Measurements from ENCODE around the gene BRI3. TPM values are rescaled to one million over a fixed set of nuclear protein-coding genes. Genes with fewer than 3 reads are reported as not detected.

The BRI3 gene
- total RNA-seq, 1 experiment from 2014 or later: 344 TPM

DNA sequence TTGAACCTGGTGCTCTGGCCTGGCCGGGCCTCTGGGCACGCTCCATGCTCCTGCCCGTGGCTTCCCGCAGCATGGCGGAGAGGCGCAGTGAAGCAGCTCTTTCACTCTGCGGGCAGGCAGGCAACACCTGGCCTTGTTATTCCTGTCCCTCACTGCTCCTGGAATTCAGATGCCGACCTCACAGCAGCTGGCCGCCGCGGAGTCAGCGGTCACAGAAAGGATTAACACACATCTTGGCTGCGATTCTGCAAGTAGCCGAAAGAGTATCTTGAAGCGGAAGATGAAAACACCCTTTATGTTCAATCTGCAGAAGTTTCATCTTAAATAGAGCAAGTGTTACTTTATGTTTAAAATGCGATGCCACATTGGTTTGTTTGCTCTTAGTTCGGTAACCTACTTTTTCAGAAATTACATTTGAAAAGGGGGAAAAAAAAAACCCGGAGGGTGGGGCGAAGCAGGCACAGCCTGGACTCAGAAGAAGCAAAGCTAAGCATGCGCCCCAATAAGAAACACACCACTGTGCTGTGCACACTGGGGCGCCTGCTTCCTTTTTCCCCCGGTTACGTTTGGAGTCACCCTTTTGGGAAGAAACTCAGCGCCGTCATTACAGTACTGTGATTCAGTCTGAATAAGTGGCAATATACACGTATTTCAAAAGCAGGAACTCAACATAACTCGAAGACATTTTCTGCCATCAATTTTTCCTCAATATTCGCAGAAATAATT, 42.3 kb downstream of the BRI3 start:
- H3K4me1 ChIP-seq (ENCODE audit: control insufficient read depth, insufficient read depth, low read length): no peaks in the 10 kb centered on the region
- in situ Hi-C loops (cut with HindIII; ENCODE audit: low pct_unique_long_range_greater_than_20kb, low sequenced_read_pairs): no loop called here

DNA sequence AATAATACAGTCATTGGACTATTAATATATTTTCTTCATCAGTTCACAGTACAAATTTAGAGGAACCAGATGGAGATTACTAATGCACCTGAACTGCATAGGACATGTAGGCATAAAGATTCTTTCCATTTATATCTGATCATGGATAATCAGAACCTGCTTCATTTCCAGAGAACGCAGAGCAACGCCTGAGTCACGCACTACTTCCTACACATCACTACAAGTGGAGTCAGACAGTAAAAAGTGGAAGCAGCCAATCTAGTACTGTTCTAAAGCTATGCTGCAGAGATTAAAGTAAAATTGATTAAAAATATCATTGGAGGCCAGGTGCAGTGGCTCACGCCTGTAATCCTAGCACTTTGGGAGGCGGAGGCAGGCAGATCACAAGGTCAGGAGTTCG, 43.3 kb downstream of the BRI3 start:
- Histone ChIP-seq H3K27ac (ENCODE audit: low read length) (no peak overlapping the region), H3K4me1 (ENCODE audit: control insufficient read depth, insufficient read depth, low read length) (no peaks in the 10 kb centered on the region), H3K4me3 (ENCODE audit: low read depth in 2 of 2, low read length in 2 of 2) (no peak overlapping the region), H3K36me3 (ENCODE audit: control insufficient read depth, insufficient read depth, low read length) (no peaks in the 10 kb centered on the region), H3K27me3 (ENCODE audit: control insufficient read depth, insufficient read depth, low read length) (no peaks in the 10 kb centered on the region), H3K9me3 (ENCODE audit: control insufficient read depth, insufficient read depth, low read depth, low read length) (no peaks in the 10 kb centered on the region)
- CTCF ChIA-PET: no interaction called here
- in situ Hi-C loops (cut with HindIII; ENCODE audit: low pct_unique_long_range_greater_than_20kb, low sequenced_read_pairs) (no loop called here), intact Hi-C loops (cut with micrococcal nuclease; ENCODE audit: unreplicated experiment) (no loop called here)
- TF ChIP-seq, protein P1, sequence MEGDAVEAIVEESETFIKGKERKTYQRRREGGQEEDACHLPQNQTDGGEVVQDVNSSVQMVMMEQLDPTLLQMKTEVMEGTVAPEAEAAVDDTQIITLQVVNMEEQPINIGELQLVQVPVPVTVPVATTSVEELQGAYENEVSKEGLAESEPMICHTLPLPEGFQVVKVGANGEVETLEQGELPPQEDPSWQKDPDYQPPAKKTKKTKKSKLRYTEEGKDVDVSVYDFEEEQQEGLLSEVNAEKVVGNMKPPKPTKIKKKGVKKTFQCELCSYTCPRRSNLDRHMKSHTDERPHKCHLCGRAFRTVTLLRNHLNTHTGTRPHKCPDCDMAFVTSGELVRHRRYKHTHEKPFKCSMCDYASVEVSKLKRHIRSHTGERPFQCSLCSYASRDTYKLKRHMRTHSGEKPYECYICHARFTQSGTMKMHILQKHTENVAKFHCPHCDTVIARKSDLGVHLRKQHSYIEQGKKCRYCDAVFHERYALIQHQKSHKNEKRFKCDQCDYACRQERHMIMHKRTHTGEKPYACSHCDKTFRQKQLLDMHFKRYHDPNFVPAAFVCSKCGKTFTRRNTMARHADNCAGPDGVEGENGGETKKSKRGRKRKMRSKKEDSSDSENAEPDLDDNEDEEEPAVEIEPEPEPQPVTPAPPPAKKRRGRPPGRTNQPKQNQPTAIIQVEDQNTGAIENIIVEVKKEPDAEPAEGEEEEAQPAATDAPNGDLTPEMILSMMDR (IDR thresholded peaks at IDR 0.05): no peak
- TF ChIP-seq, protein P2, sequence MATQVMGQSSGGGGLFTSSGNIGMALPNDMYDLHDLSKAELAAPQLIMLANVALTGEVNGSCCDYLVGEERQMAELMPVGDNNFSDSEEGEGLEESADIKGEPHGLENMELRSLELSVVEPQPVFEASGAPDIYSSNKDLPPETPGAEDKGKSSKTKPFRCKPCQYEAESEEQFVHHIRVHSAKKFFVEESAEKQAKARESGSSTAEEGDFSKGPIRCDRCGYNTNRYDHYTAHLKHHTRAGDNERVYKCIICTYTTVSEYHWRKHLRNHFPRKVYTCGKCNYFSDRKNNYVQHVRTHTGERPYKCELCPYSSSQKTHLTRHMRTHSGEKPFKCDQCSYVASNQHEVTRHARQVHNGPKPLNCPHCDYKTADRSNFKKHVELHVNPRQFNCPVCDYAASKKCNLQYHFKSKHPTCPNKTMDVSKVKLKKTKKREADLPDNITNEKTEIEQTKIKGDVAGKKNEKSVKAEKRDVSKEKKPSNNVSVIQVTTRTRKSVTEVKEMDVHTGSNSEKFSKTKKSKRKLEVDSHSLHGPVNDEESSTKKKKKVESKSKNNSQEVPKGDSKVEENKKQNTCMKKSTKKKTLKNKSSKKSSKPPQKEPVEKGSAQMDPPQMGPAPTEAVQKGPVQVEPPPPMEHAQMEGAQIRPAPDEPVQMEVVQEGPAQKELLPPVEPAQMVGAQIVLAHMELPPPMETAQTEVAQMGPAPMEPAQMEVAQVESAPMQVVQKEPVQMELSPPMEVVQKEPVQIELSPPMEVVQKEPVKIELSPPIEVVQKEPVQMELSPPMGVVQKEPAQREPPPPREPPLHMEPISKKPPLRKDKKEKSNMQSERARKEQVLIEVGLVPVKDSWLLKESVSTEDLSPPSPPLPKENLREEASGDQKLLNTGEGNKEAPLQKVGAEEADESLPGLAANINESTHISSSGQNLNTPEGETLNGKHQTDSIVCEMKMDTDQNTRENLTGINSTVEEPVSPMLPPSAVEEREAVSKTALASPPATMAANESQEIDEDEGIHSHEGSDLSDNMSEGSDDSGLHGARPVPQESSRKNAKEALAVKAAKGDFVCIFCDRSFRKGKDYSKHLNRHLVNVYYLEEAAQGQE (IDR thresholded peaks at IDR 0.05; ENCODE audit: insufficient read depth in 1 of 2, low read depth in 2 of 2, low read length in 1 of 2): no peak
- TF ChIP-seq SIN3A (IDR thresholded peaks at IDR 0.05; ENCODE audit: borderline replicate concordance, insufficient read depth, low read depth, low read length) (no peak), POLR2AphosphoS5 (IDR thresholded peaks at IDR 0.05; ENCODE audit: low read depth, low read length) (no peak)
- ATAC-seq: no peak
- no peak for DNase-seq (ENCODE audit: low read depth, low spot score)
- POLR2A ChIA-PET: no interaction called here
- BruUV-seq (replicated peaks): no TSS peak

More for the DNA sequence above, 42.3 kb downstream of the BRI3 start:
- DNase-seq (ENCODE audit: low read depth, low spot score) (no peak), ATAC-seq (no peak)
- TF ChIP-seq POLR2AphosphoS5 (IDR thresholded peaks at IDR 0.05; ENCODE audit: low read depth, low read length) (no peak), TCF7L2 (IDR thresholded peaks at IDR 0.05; ENCODE audit: low read depth, low read length) (no peak), SIN3A (IDR thresholded peaks at IDR 0.05; ENCODE audit: borderline replicate concordance, insufficient read depth, low read depth, low read length) (no peak)
- TF ChIP-seq, protein P2 (IDR thresholded peaks at IDR 0.05; ENCODE audit: insufficient read depth in 1 of 2, low read depth in 2 of 2, low read length in 1 of 2): no peak
- TF ChIP-seq, protein P1 (IDR thresholded peaks at IDR 0.05): no peak
- Histone ChIP-seq H3K4me3 (ENCODE audit: low read depth in 2 of 2, low read length in 2 of 2) (no peak overlapping the region), H3K27me3 (ENCODE audit: control insufficient read depth, insufficient read depth, low read length) (no peaks in the 10 kb centered on the region), H3K9me3 (ENCODE audit: control insufficient read depth, insufficient read depth, low read depth, low read length) (no peaks in the 10 kb centered on the region), H3K36me3 (ENCODE audit: control insufficient read depth, insufficient read depth, low read length) (no peaks in the 10 kb centered on the region), H3K27ac (ENCODE audit: low read length) (no peak overlapping the region)
- BruUV-seq (replicated peaks): no TSS peak
- CTCF ChIA-PET: no interaction called here
- intact Hi-C loops (cut with micrococcal nuclease; ENCODE audit: unreplicated experiment): no loop called here
- POLR2A ChIA-PET: no interaction called here
